ENCODE results near the gene LGR6.

The LGR6 gene

DNA sequence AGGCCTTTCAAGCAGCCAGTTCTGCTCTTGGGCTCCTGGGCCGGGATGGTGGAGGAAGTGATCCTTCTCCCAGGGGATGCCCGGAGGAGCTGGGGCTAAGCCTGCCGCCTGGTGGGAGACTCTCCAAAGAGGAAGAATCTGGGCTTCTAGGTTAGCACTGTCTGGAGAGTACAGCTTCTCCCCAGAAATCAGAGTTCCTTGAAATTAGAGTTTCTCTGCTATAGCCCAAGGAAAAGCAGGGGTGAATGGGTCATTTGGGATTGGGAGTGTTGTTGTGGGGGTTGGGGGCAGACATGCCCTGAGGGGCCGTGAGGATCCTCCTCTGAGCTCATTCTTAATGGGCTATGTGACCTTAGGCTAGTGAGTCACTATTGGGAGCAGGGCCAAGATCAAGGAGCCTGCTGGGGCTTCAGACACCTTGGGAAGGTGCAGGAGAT lies 6.5 kb downstream of the LGR6 start:
- no peak; the same call in 2 of the 3 replicates for ATAC-seq
- TF ChIP-seq GLIS3 (CRISPR knock-in tag; IDR thresholded peaks at IDR 0.05) = no peak
- no peak for TF ChIP-seq BACH2 (CRISPR knock-in tag; IDR thresholded peaks at IDR 0.05; ENCODE audit: borderline replicate concordance)

DNA sequence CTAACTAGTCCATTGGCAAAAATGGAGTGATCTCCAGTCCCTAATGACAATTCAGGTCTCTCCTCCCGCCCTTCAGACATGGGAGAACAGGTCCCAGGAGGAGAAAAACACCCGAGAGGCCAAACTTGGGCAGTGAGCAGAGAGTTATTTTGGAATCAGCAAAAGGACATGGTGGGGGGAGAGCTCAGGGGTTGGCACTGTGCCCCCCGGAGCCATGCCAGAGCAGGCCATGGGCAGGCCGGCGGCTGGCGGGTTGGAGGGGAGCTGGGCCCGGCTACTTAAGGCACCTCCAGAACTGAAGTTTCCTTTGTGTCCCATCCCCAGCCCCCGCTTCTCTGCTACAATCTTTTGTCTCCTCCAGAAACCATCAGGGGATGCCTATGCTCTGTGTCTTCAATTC lies 7.1 kb downstream of the LGR6 start:
- no peak for ATAC-seq
- TF ChIP-seq GLIS3 (CRISPR knock-in tag; IDR thresholded peaks at IDR 0.05) (no peak), ZNF8 (CRISPR knock-in tag; IDR thresholded peaks at IDR 0.05) (no peak), TCF4 (CRISPR knock-in tag; IDR thresholded peaks at IDR 0.05; ENCODE audit: borderline replicate concordance) (no peak), ZFP3 (CRISPR knock-in tag; IDR thresholded peaks at IDR 0.05) (no peak), OSR1 (CRISPR knock-in tag; IDR thresholded peaks at IDR 0.05) (no peak), TOX (CRISPR knock-in tag; IDR thresholded peaks at IDR 0.05; ENCODE audit: borderline replicate concordance) (no peak), PATZ1 (CRISPR knock-in tag; IDR thresholded peaks at IDR 0.05; ENCODE audit: borderline replicate concordance) (no peak), ZFP30 (CRISPR knock-in tag; IDR thresholded peaks at IDR 0.05) (no peak), ISL1 (CRISPR knock-in tag; IDR thresholded peaks at IDR 0.05) (no peak), BACH2 (CRISPR knock-in tag; IDR thresholded peaks at IDR 0.05; ENCODE audit: borderline replicate concordance) (no peak), SNAI2 (CRISPR knock-in tag; IDR thresholded peaks at IDR 0.05) (no peak), ARNTL (CRISPR knock-in tag; IDR thresholded peaks at IDR 0.05; ENCODE audit: borderline replicate concordance, low read depth) (no peak), RARB (CRISPR knock-in tag; IDR thresholded peaks at IDR 0.05) (no peak), CSDC2 (CRISPR knock-in tag; IDR thresholded peaks at IDR 0.05) (no peak), ESRRG (CRISPR knock-in tag; IDR thresholded peaks at IDR 0.05) (no peak), PPARA (CRISPR knock-in tag; IDR thresholded peaks at IDR 0.05; ENCODE audit: borderline replicate concordance) (no peak), ZNF70 (CRISPR knock-in tag; IDR thresholded peaks at IDR 0.05) (no peak)
- TF ChIP-seq, protein P1, sequence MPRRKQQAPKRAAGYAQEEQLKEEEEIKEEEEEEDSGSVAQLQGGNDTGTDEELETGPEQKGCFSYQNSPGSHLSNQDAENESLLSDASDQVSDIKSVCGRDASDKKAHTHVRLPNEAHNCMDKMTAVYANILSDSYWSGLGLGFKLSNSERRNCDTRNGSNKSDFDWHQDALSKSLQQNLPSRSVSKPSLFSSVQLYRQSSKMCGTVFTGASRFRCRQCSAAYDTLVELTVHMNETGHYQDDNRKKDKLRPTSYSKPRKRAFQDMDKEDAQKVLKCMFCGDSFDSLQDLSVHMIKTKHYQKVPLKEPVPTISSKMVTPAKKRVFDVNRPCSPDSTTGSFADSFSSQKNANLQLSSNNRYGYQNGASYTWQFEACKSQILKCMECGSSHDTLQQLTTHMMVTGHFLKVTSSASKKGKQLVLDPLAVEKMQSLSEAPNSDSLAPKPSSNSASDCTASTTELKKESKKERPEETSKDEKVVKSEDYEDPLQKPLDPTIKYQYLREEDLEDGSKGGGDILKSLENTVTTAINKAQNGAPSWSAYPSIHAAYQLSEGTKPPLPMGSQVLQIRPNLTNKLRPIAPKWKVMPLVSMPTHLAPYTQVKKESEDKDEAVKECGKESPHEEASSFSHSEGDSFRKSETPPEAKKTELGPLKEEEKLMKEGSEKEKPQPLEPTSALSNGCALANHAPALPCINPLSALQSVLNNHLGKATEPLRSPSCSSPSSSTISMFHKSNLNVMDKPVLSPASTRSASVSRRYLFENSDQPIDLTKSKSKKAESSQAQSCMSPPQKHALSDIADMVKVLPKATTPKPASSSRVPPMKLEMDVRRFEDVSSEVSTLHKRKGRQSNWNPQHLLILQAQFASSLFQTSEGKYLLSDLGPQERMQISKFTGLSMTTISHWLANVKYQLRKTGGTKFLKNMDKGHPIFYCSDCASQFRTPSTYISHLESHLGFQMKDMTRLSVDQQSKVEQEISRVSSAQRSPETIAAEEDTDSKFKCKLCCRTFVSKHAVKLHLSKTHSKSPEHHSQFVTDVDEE (CRISPR knock-in tag; IDR thresholded peaks at IDR 0.05) = no peak
- TF ChIP-seq, protein P2, sequence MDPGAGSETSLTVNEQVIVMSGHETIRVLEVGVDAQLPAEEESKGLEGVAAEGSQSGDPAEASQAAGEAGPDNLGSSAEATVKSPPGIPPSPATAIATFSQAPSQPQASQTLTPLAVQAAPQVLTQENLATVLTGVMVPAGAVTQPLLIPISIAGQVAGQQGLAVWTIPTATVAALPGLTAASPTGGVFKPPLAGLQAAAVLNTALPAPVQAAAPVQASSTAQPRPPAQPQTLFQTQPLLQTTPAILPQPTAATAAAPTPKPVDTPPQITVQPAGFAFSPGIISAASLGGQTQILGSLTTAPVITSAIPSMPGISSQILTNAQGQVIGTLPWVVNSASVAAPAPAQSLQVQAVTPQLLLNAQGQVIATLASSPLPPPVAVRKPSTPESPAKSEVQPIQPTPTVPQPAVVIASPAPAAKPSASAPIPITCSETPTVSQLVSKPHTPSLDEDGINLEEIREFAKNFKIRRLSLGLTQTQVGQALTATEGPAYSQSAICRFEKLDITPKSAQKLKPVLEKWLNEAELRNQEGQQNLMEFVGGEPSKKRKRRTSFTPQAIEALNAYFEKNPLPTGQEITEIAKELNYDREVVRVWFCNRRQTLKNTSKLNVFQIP (CRISPR knock-in tag; IDR thresholded peaks at IDR 0.05; ENCODE audit: borderline replicate concordance, low read depth) = no peak
- TF ChIP-seq, protein P3, sequence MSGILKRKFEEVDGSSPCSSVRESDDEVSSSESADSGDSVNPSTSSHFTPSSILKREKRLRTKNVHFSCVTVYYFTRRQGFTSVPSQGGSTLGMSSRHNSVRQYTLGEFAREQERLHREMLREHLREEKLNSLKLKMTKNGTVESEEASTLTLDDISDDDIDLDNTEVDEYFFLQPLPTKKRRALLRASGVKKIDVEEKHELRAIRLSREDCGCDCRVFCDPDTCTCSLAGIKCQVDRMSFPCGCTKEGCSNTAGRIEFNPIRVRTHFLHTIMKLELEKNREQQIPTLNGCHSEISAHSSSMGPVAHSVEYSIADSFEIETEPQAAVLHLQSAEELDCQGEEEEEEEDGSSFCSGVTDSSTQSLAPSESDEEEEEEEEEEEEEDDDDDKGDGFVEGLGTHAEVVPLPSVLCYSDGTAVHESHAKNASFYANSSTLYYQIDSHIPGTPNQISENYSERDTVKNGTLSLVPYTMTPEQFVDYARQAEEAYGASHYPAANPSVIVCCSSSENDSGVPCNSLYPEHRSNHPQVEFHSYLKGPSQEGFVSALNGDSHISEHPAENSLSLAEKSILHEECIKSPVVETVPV (CRISPR knock-in tag; IDR thresholded peaks at IDR 0.05) = no peak

- TF ChIP-seq OSR1 (CRISPR knock-in tag; IDR thresholded peaks at IDR 0.05) (no peak), CSDC2 (CRISPR knock-in tag; IDR thresholded peaks at IDR 0.05) (no peak), PPARA (CRISPR knock-in tag; IDR thresholded peaks at IDR 0.05; ENCODE audit: borderline replicate concordance) (no peak), ZFP30 (CRISPR knock-in tag; IDR thresholded peaks at IDR 0.05) (no peak), ZNF70 (CRISPR knock-in tag; IDR thresholded peaks at IDR 0.05) (no peak), ZC3H10 (CRISPR knock-in tag; IDR thresholded peaks at IDR 0.05) (no peak), PATZ1 (CRISPR knock-in tag; IDR thresholded peaks at IDR 0.05; ENCODE audit: borderline replicate concordance) (no peak), TCF4 (CRISPR knock-in tag; IDR thresholded peaks at IDR 0.05; ENCODE audit: borderline replicate concordance) (no peak), ZNF565 (CRISPR knock-in tag; conservative IDR thresholded peaks at IDR 0.05; ENCODE audit: low read depth) (no peak), BACH2 (CRISPR knock-in tag; IDR thresholded peaks at IDR 0.05; ENCODE audit: borderline replicate concordance) (no peak), GLIS3 (CRISPR knock-in tag; IDR thresholded peaks at IDR 0.05) (no peak), ESRRG (CRISPR knock-in tag; IDR thresholded peaks at IDR 0.05) (no peak), ISL1 (CRISPR knock-in tag; IDR thresholded peaks at IDR 0.05) (no peak), ZNF8 (CRISPR knock-in tag; IDR thresholded peaks at IDR 0.05) (no peak), ZFP3 (CRISPR knock-in tag; IDR thresholded peaks at IDR 0.05) (no peak), ARNTL (CRISPR knock-in tag; IDR thresholded peaks at IDR 0.05; ENCODE audit: borderline replicate concordance, low read depth) (no peak), SNAI2 (CRISPR knock-in tag; IDR thresholded peaks at IDR 0.05) (no peak), RARB (CRISPR knock-in tag; IDR thresholded peaks at IDR 0.05) (no peak)
- TF ChIP-seq, protein P1 (CRISPR knock-in tag; IDR thresholded peaks at IDR 0.05) = no peak
- TF ChIP-seq, protein P3 (CRISPR knock-in tag; IDR thresholded peaks at IDR 0.05) = no peak
- no peak for ATAC-seq
These were observed 7.7 kb downstream of the LGR6 start for GRCh38 chr1:202201266-202201665.
